Suppressor macrophage treated with lipopolysaccharide for 4 hours (primary cell): ENCODE results near the gene XYLT1.

Experiments used
- DNase-seq: peaks from one replicate; pipeline ENCODE4 v3.0.0-alpha.2; 2020

The XYLT1 gene

DNA sequence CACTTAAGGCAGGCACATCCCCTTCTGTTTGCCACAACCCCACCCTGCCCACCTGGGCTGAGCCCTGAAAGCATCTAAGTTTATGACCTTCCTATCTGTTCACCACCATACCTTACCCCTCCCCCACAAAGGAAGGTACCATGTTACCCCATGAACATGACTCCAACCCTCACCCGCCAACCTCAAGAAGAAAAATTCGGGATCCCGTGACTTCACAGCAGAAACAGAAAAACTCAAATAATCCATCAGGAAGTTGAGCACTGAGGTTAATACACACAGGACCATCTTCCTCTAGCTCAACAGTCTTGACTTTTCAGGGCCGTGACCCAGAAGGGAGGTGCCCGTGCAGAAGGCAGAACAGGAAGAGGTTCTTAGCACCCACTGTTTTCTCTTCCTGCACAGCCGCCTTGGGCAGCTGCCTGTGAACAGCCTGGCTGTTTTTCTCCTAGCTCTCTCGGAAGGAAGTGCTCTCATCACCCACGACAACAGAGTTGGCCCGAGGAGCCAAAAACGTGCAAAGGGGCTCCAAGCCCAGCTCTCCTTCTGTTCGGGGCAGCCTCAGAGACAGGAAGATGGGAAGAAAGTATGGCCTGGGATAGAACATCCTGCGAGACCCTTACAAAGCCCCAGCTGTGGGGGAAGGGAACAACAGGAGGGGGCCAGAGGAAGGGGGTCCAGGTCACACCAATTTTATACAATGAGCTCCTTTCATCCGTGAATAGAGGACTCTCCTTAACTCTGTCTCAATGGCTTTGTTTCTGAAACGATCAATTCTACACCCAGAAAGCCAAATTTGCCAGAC is 101.1 kb downstream of the XYLT1 start:
- DNase-seq: peak; percentile 80

DNA sequence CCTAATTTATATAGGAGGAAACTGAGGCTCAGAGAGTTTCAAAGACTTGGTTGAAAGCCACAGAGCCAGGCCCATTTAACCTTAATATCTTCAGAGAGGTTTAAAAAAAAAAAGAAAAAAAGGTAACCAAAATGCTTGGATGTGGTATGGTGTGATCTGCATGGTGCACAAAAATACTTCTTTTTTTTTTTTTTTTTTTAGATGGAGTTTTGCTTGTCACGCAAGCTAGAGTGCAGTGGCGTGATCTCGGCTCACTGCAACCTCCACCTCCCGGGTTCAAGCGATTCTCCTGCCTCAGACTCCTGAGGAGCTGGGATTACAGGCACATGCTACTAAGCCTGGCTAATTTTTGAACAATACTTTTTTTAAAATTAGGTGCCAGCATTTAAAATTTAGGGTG is 101.8 kb downstream of the XYLT1 start:
- no peak for DNase-seq

DNA sequence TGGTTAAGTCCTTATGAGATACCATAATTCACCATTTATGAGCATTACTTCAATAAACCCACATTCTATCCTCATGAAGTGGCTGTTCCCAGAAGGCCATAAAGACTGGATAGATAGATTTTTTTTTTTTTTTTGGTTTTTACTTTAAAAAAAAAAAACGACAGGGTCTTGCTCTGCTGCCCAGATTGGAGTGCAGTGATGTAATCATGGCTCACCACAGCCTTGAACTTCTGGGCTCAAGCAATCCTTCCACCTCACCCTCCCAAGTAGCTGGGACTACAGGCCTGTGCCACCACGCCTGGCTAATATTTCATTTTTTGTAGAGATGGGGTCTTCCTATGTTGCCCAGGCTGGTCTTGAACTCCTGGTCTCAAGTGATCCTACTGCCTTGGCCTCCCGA is 102.3 kb downstream of the XYLT1 start:
- DNase-seq: no peak

DNA sequence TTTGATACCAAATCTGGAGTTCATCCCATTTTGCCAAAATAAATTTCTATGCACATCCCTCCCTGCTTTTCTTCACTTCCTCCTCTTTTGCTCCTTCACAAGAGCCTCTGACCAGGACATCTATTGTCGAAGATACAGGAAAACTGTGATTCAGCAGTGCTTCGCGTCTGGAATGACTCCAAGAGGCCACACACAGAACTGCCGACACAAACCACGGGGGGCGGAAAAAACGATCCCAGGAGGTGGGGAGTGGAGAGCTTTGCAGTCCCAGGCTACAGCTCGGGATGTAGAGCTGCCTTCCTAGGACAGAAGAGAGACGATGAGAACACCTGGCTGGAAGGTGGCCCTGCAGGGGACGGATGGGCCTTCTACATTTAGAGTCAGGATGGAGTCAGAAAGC is 102.8 kb downstream of the XYLT1 start:
- peak; percentile 49 for DNase-seq

DNA sequence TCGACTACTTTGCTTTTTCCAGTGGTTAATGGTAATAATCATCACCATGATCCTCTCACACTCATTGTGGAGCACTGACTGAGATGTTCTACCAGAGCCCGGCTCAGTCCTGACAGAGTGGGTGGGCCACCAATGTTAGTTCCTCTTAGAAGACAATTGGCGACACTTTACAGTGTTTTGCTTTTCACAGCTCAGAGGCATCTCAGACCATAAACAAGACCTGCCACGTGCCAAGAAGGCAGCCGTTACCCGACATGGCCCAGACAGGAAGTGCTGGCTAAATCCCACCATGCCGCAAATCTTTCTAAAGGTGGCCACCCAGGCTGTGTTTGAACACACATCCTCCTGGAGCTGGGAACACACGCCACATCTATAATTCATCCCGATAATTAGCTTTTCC is 103.7 kb downstream of the XYLT1 start:
- DNase-seq: peak; percentile 56

DNA sequence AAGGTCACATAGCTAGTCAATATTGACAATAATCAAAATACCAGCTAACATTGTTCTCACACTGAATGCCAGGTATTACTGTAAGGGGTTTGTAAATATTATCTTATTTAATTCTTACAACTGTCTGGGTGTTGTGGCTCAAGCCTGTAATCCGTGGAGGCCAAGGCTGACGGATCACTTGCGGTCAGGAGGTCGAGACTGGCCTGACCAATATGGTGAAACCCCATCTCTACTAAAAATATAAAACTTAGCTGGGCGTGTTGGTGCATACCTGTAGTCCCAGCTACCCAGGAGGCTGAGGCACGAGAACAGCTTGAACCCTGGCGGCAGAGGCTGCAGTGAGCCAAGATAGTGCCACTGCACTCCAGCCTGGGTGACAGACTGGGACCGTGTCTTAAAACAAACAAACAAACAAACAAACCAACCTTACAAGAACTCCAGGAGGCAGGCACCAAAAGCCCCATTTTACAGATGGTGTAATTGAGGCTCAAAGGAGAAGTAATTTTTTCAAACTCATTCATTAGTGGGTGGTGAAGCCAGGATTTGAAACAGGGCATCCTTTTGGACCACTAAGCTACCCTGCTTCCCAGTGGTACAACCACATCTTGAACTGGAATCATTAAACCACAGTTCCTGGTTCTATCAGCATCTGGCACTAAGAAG is 104.3 kb downstream of the XYLT1 start:
- DNase-seq: no peak

DNA sequence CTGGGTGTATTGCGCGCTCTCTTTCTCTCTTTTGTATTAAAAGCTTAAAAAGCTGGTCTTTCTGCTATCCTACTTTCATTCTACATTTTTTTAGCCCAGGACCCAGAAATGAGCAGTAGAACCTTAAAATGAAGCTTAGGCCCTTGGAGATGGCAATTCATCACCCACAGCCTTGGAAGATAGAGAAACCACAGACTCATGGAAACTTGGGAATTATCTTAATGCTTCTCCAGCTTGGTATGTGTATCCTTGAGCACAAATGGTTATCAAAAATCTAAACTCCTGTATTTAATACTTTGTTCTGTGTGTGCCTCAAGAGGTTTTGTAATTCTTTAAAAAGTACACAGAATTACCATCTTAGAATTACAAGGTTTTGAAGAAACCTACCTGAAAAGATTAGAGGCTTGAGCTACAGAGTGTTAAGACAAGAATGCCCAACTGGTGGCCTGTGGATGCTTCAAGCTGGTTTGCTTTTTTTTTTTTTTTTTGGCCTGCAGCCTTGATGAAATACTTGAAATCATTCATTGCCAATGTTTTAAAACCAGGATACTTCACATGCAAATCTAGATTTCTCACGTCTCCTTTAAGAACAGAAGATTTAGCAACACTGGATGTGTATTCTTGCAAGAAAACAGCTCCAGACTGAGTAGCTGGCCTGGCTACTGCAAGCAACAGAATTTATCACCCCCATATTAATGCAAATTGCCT is 105.0 kb downstream of the XYLT1 start:
- no peak for DNase-seq

DNA sequence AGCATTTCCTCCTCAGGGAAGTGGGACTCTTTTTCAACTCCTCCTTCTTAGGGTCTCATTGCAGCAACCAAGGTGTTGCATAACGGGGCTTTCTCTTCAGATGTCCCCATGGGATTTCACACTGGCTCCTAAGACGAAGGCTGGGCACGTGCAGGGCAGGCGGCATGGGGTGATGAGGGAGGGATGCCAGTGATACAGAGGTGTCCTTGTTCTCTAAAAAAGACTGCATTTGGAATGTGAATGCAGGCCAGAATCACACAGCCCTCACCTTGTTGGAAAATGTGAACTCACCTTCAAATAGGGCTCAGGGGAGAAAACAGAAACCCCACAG is 105.6 kb downstream of the XYLT1 start:
- no peak for DNase-seq

DNA sequence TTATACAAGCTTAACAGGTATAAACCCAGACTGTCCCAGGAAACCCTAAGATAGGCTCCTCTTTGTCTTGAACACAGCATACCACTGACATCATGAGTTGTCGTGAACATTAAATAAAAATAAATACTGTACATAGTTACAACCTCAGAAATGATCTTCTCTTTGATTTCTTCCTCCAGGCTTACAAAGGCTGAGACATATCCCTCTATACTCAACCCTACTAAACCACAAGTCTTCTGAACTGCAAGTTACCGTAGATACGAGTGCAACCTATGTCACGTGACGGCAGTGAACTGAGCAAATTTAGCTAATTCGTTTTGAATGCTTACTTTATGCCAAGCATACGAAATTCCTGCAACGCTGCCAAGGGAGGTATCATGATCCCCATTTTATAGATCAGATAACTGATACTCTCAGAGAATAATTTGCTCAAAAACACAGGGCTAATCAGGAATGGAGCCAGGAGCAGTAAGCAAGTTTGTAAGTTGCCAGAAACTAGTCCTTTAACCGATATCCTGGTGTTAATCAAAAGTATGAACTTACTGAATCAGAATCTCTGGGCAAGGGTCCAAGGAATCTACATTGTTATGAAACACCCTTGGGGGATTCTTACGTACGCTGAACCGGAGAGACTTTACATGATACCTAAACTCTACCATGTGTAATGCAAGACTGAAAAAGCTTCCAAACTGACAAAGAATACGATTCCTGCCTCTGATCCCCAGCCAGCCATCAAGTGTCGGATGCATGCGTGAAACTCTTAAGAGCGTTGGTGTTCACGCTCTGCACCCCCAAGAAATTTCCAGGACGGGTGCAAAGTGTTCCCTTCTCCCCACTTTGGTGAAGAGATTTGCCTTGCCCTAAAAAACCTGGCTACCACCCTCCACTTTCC is 106.2 kb downstream of the XYLT1 start:
- peak; percentile 35 for DNase-seq

DNA sequence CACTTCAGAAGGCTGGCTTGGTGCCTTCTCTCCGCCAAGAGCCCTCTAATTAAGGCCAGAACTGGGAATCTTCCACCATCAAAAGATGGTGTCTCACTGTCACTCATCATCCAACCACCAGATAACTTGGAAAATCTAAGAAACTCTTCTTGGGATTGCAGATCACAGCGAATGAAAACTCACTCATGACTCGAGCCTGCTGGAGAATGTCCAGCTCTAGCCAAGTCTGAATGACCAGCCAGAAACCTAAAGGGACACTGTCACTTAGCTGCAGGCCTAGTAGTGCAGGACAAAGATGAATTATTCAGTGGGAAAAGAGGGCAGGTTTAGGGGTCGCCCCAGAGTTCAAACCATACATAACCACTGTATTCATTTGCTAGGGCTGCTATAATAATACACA is 107.8 kb downstream of the XYLT1 start:
- no peak for DNase-seq

DNA sequence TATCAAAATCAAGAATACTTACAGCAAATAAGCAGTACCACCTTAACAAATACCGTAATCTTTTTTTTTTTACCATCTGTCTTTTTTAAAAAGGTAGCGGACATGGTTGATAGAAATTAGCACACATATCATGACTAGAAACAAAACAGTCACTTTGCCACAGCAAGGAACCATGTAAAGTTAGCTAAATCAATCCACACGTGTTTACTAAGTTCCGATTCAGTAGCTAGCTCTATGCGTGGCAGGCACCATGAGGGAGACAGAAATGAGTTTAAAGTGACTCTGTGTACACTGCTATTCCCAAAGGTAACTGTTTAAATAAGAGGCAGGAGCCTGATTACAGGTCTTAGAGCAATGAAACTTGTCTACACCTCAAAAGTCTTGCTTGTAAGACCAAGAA is 108.6 kb downstream of the XYLT1 start:
- DNase-seq: no peak

DNA sequence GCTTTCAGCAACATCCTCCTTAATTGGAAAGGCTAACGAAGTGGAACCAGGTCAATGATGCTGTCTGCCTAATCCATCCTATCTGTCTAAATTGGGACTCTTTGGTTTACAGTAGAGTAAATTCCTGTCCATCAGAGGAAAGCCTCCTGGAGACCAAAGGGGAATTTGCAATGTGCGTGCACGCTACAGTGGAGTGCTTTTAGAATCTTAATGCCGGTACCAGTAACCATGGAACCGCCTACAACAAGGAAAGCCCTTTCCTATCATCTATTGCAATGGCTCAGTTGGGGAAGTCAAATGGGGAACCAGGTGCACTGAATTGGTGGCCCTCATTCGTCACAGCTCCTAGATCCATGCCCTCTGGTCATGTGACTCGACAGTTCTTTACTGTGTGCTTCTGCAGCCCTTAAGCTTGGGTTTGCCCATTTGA is 110.1 kb downstream of the XYLT1 start:
- DNase-seq: peak; percentile 79

DNA sequence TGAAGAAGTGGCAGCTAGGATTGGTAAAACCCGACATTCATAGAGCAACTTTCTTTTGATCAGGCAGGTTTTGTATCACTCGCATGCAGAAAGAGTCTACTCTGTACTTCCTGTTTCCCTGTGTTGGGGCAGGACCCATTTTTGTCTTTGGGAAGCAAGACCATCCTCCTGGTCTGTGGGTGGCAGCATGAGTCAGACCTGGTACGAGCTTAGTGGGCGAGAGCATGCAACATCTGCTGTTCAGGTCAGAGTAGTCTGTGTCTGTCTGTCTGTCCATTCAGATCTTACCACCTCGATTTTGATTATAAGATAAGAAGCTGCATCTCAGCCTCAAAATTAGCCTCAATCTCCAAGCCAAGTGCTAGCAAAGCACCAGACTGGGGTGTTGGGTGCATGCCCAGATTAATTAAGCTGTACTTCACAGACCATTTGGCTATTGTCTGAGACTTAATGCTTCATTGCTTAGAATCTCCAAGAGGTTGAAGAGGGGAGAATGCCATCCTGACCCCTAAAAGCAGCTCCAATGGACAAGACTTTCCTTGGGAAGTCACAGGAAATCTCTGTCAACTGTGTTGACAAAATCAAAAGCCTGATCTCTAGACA is 110.9 kb downstream of the XYLT1 start:
- DNase-seq: peak; percentile 85

DNA sequence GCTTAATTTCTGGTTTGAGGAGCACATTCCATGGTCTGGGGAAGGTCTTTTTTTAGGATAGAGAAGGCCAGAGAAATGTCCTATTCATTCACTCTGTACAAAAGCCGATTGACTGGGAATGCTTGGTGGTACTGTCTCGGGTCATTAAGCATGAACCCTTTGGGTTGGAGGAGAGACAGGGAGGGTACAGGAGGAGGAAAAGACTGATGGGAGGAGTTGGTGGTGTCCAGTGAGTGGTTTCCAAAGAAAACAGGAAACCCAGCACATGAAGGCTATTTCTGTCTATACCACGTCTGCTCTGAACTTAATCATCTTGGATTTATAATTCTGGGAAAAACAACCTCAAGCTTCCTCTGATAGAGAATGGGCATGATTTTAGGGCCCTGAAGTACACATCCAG is 111.9 kb downstream of the XYLT1 start:
- no peak for DNase-seq

DNA sequence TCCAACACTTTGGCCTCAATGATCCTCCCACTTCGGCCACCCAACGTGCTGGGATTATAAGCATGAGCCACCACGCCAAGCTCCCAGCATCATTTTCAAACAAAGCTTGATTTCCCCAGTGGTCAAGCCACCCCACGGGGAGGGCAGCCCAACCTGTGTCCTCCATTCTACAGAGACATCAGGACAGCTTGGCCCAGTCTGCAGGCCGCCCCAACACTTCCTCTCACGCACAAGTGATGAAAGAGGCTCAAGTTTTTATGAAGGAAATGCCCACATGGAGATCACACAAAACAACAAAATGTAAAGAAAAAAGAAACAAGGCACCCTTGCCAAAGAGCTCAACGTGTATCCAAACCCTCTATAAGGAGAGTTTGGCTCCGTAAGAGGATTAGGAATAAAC is 112.4 kb downstream of the XYLT1 start:
- DNase-seq: peak; percentile 47

DNA sequence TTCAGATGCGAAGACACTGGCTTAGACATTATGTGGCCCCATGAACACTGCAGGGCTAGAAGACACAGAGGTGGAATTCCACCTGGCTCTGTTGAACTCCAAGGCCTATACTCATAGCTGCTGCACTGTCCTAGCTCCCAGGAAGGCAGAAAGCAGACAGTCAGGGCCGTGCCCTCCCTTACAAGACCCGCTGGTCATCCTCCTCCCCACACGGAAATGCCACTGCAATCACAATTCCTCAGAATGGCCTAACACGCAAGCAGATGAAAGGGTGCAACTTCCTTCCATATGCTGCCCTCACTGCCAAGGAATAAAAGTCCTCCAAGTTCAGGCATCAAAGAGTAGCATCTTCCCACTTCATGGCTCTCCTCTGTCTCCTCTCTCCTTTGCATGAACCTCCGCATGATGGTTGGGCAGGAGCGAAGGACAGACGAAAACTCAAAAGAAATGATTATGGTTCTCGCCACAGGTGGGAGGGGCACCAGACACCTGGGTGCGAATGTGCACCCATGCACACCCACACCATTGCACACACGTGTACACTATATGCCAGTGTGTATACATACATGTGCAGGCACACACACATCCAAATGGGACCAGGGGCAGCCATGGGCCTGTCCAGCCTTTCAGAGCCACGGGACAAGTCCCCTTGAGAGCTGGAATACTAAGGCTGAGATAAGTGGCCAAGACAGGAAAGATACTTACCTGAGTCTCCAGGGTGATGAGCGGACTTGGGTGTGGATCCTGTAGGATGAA is 113.3 kb downstream of the XYLT1 start:
- peak; percentile 62 for DNase-seq

DNA sequence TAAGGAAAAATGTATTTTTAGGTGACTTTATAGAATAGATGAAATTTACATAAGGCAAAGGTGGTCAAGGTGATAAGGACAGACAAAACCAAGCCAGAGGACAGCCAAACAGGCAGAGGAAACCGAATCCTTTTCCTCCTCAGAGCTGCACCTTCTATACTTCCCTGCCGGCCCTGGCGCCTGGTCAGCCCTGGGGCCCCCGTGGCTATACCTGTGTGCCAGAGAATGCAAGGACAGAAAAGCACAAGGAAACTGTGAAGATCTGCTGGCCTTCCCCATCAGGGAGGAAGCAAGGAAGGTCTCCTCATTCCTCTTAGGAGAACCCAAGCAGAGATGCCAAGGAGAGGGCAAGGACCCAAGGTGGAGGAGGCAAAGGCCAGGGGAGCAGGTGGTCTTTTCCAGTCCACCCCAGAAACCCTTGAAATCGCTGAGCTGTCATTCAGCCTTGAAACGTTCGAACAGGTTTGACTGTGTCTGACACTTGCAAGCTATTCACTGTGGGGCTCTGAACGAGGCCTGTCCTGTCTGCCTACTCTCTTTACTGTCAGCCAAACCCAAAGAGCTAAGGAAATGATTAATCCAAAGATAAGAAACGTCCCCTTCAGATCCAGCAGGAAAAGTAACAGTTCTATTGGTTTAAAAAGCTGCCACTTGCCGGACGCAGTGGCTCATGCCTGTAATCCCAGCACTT is 114.4 kb downstream of the XYLT1 start:
- no peak for DNase-seq

DNA sequence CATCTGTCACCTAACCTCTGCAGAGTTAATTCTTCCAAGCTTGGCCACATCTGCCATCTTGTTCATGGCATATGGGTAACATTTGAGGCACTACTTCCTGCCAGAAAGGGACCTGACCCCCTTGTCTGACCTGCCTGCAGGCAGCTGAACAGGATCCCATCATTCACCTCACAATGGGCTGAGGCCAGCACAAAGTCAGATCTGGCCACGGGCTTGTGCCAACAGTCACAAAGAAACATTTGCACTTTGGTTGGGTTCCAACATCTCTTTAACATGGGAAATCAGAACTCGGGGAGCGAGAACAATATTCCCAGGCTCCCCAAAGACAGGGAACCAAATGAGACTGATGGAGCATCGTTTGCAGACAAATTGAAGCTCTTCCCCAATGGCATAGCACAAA is 116.1 kb downstream of the XYLT1 start:
- no peak for DNase-seq

DNA sequence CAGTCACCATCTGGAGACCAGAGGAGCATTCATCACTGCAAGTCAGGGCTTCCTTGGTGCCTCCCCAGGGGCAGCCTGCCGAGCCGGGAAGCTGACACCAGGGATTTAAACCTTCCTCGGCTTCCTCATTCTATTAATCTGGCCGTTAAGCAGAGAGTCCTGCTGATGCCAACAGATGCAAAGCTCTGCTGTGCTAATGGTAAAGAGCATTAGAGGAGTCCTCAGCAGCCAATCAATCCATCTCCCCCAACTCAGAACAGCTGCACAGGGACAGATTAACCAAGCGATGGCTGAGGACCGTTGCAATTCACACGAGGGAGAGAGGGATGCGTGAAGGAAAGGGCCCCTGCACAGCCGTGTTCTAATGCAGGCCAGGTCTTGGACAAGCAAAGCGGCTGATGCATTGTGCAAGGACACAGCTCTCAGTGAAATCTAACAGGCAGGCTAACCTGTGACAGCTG is 116.6 kb downstream of the XYLT1 start:
- no peak for DNase-seq

DNA sequence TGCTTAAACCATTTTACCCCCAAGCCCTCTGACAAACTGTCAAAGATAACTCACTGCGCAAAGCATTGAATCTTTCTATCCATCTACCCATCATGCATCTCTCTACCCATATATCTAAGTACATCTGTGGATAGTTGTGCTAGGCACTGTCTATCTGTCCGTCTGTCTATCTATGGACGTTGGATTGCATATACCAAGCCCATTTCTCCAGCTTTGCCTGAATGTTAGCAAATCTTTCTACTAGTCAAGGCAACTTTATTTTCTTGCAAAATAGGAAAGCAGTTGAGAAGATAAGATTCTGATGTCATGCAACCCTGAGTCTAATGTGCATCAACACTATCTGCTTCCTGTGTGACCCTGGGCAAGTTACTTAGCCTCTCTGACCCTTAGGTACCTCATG is 117.2 kb downstream of the XYLT1 start:
- no peak for DNase-seq

DNA sequence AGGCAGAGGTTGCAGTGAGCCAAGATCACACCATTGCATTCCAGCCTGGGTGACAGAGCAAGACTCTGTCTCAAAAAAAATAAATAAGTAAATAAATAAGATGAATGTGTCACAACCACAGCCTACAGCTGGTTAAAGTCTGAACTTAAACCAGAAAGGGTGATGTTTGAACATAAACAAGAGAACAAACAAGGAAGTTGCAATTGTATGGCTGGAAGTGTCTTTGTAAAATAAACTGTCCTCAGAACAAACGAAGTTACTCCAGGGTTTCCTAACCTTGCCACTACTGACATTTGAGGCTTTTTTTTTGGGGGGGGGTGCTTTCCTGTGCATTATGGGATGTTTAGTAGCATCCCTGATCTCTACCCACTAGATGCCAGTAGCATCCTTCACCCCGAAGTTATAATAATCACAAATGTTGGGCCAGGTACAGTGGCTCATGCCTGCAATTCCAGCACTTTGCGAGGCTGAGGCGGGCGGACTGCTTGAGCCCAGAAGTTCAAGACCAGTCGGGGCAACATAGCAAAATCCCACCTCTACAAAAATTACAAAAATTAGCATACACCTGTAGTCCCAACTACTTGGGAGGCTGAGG is 119.2 kb downstream of the XYLT1 start:
- DNase-seq: no peak
